Omental fat pad (tissue), 4 donors: ENCODE measurements around the gene OBSL1. TPM values are rescaled to one million over a fixed set of nuclear protein-coding genes. Genes with fewer than 3 reads are reported as not detected.

Experiments
- ATAC-seq: fragments of 150-250 bp; one replicate; pipeline ENCODE4 v1.9.1; 2016; ENCODE audit warnings: mild to moderate bottlenecking, moderate library complexity; ENCODE audit not compliant: low FRiP score
- DNase-seq: peaks from one replicate; pipeline ENCODE4 v3.0.0-alpha.2; 2019; ENCODE audit warnings: low spot score
- CTCF ChIP-seq, 3 donors: fragments of 450-650 bp; IDR thresholded peaks; one replicate each; pipeline ENCODE4 v1.5.1; 2016 to 2017; ENCODE audit warnings: antibody characterized with exemption in 3 of 3, mild to moderate bottlenecking in 3 of 3, moderate library complexity in 2 of 3
- total RNA-seq, 4 donors: library from RNA; depleted of rRNA; stranded (reverse); fragments of >200 nt; gene quantifications; one replicate each; pipeline ENCODE4 v1.1.0, GENCODE V29; 2016

OBSL1 gene
- total RNA-seq, 4 donors from 2014 or later = 68.6 to 117 (median 88.7) TPM

GRCh38 chr2:219530048-219530963 lies 41.0 kb downstream of the OBSL1 start:
- ATAC-seq (peak; percentile 82), DNase-seq (peak; percentile 49)
- peak in 2 of 3 donors; percentile 94 to 98 for TF ChIP-seq CTCF (IDR thresholded peaks at IDR 0.05)

DNA sequence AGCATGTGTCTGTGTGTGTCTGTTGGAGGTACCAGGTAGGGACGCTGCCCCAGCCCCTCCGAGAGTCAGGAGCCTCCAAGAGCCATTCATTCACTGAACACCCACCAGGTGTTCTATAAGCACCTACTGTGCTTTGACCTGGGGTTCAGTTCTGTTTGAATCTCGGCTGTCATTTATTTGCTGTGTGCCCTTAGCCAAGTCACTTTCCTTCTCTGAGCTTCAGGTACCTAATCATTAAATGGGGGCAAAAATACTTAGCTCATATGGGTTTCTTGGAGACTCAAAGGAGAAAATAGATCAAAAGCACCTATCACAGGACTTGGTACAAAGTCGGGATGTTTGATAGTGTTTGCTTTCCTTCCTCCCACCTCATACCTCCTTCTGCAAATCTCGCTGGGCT lies 43.9 kb downstream of the OBSL1 start:
- no peak for ATAC-seq

DNA sequence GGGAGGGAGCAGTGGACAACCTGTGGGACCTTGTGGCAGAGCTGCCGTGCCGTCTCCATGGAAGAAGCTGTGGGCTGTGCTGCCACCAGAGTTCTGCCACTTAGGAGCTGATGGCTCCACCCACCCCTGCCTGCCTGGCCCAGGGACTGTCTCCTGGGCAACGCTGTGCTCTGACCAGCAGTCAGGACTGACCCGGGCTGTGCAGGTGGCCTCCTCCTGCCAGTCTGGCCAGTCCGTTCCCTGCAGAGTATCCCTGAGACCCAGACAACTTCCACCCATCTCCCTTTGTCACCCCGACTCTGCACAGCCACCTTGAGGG lies 44.3 kb downstream of the OBSL1 start:
- no peak for TF ChIP-seq CTCF (IDR thresholded peaks at IDR 0.05)
- DNase-seq (no peak), ATAC-seq (no peak)

More for the DNA sequence above, 43.9 kb downstream of the OBSL1 start:
- no peak for TF ChIP-seq CTCF (IDR thresholded peaks at IDR 0.05)
- DNase-seq = no peak

DNA sequence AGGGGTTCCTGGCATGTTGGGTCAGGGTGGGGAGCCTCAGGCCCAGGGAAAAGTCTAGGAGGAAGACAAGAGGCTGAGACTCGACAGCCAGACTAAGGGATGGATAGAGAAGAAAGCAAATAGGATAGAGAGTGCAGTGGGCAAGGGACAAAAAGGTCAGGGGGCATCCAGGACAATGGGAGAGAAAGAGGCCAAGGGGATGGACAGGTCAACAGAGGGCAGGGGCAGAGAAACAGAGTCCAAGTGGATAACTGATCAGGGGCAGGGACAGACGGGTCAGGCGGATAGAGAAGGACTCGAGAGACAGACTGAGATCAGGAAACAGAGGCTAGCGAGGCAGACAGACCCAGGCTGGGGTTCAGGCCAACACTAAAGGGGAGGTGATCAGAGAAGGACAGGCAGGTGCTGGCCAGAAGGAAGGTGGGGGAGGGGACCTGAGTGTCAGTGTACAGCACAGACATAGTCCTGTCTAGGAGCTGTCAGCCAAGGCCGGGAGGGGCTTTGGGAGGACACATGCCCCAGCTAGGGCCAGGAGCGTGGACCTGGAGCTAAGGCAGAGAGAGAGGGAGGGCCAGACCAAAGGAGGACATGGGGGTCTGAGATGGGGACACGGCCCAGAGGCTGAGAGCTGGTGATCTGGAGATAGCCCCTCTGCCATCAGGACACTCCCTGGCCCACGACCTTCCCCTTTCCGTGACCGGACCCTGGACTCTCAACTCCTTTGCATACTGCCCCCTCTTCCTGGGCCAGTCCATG lies 44.8 kb downstream of the OBSL1 start:
- ATAC-seq (no peak), DNase-seq (no peak)
- no peak for TF ChIP-seq CTCF (IDR thresholded peaks at IDR 0.05)

- no peak for TF ChIP-seq CTCF (IDR thresholded peaks at IDR 0.05)
- DNase-seq (no peak), ATAC-seq (no peak)
These were observed 45.7 kb downstream of the OBSL1 start for GRCh38 chr2:219525533-219526232.

DNA sequence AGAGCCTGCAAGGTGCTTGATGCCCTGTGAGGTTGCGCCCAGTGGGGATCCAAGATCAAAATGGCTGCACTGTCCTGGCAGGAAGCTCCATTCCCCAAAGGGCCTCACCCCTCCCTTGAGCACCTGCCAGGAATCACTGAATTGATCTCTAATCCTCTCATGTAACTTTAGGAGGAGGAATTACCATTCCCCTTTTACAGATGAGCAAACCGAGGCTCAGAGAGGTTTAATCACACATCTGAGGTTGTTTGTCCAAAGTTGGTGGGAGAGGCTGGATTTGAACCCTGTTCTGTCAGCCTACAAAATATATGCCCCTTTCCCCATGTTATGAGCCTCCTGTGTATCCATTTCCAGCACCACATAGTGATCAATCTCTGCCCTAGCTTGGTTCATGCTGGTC lies 46.5 kb downstream of the OBSL1 start:
- ATAC-seq (no peak), DNase-seq (no peak)
- TF ChIP-seq CTCF (IDR thresholded peaks at IDR 0.05) = no peak
